HG03064 (cell line): ENCODE measurements around the gene ZNF688.

Experiments
- ATAC-seq: cut with Tn5 transposase; IDR thresholded peaks from one replicate; pipeline ENCODE4 v1.9.1; 2021; ENCODE audit warnings: low read depth; ENCODE audit not compliant: unreplicated experiment

The ZNF688 gene

DNA sequence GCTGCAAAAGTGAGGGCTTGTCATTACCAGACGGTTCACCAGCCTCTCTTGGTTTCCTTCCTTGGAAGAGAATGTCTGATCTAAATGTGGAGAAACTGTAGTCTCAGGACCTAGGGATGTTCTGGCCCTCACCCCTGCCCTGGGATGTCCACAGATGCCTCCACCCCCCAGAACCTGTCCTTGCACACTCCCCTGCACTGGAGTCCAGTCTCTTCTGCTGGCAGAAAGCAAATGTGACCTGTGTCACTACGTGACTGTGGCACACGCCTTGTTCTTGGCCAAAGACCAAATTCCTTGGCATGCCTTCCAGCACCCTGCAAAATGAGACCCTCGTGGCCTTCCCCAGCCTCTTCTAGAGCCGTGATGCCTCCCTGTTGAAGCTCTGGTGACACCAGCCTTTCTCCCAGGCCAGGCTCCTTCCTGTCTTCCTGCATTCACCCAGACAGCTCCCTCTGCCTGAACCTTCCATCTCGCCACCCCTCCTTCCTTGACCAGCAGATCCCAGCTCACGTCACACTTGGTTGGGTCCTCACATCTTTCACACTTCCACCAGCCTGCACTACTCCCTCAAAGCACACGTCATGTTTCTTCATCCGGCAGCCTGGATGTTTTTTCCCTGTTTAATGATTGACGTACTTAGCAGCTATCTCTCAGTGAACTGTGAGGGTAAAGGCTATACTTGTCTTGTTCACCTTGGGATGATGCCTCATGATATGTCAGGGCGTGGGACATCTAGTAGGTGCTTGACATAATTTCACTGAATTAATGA lies 49.5 kb downstream of the ZNF688 start:
- no peak for ATAC-seq

DNA sequence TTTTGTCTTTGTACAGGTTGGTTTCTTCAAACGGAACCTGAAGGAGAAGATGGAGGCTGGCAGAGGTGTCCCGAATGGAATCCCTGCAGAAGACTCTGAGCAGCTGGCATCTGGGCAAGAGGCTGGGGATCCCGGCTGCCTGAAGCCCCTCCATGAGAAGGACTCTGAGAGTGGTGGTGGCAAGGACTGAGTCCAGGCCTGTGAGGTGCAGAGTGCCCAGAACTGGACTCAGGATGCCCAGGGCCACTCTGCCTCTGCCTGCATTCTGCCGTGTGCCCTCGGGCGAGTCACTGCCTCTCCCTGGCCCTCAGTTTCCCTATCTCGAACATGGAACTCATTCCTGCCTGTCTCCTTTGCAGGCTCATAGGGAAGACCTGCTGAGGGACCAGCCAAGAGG lies 50.0 kb downstream of the ZNF688 start:
- no peak for ATAC-seq
